ENCODE results near the gene NCBP3. TPM values are rescaled to one million over a fixed set of nuclear protein-coding genes. Genes with fewer than 3 reads are reported as not detected.

NCBP3 gene
- total and polyA plus RNA-seq, 2 of the 4 experiments (the other 2 are of a cell fraction): 10.8 to 13.5 TPM

- H3K14ac ChIP-seq (replicated peaks; ENCODE audit: low read depth, low read length): no peak overlapping the region
- H3K9me1 ChIP-seq (ENCODE audit: insufficient read depth, low read length): peaks cover 4% of the 10 kb centered on the region; the same call in 1 of the 2 replicates
- H3K9me3 ChIP-seq (ENCODE audit: control insufficient read depth, insufficient read depth, low read length): peaks cover 7% of the 10 kb centered on the region
- H3K9ac ChIP-seq (ENCODE audit: low read depth, low read length): no peak overlapping the region
- ATAC-seq (ENCODE audit: low read depth) (no peak), DNase-seq (no peak)
- no peaks in the 10 kb centered on the region for H4K20me1 ChIP-seq (ENCODE audit: insufficient read depth, low read length)
- H3K56ac ChIP-seq (ENCODE audit: extremely low read depth, insufficient read depth, low read length): no peak overlapping the region
- no peak overlapping the region for H4K91ac ChIP-seq (ENCODE audit: insufficient read depth, low read depth, low read length)
- H2BK120ac ChIP-seq (ENCODE audit: low read depth, low read length): no peak overlapping the region
- WGBS, 2 experiments (ENCODE audit: extremely low coverage in 2 of 2, insufficient read length in 1 of 2): no CpG with 5 or more reads among the region's 8 CpGs
- H4K5ac ChIP-seq (ENCODE audit: low read depth, low read length): no peak overlapping the region
- H3K27ac ChIP-seq (ENCODE audit: insufficient read depth, low read length): no peak overlapping the region
- H2BK20ac ChIP-seq (ENCODE audit: low read depth, low read length): no peak overlapping the region
- no peak for TF ChIP-seq SMC3 (IDR thresholded peaks at IDR 0.05; ENCODE audit: low read depth, low read length)
- TF ChIP-seq USF2 (IDR thresholded peaks at IDR 0.05; ENCODE audit: low read depth, low read length): no peak
- TF ChIP-seq RFX5 (IDR thresholded peaks at IDR 0.05; ENCODE audit: low read depth, low read length): no peak
- TF ChIP-seq NFE2L2 (IDR thresholded peaks at IDR 0.05; ENCODE audit: low read depth, low read length): no peak
- TF ChIP-seq RCOR1 (IDR thresholded peaks at IDR 0.05; ENCODE audit: insufficient replicate concordance, low read length): no peak
- no peak for TF ChIP-seq POLR2A (IDR thresholded peaks at IDR 0.05; ENCODE audit: low read depth, low read length)
- TF ChIP-seq ELK1 (IDR thresholded peaks at IDR 0.05; ENCODE audit: borderline replicate concordance, low read depth, low read length): no peak
- no peak for TF ChIP-seq FOS (IDR thresholded peaks at IDR 0.05; ENCODE audit: low read depth, low read length)
- TF ChIP-seq BHLHE40 (IDR thresholded peaks at IDR 0.05; ENCODE audit: low read depth, low read length): no peak
- TF ChIP-seq CHD1 (IDR thresholded peaks at IDR 0.05; ENCODE audit: low read depth, low read length): no peak
- no peak for TF ChIP-seq CTCF (conservative IDR thresholded peaks at IDR 0.05; ENCODE audit: low read depth, low read length)
- no peak for TF ChIP-seq MAZ (IDR thresholded peaks at IDR 0.05; ENCODE audit: borderline replicate concordance, low read depth, low read length)
- TF ChIP-seq MAFK (IDR thresholded peaks at IDR 0.05; ENCODE audit: low read depth, low read length): no peak
- no peak for TF ChIP-seq MXI1 (IDR thresholded peaks at IDR 0.05; ENCODE audit: borderline replicate concordance, low read depth, low read length)
- no peak for TF ChIP-seq RAD21 (IDR thresholded peaks at IDR 0.05; ENCODE audit: low read length)
- no peak for TF ChIP-seq CEBPB (IDR thresholded peaks at IDR 0.05; ENCODE audit: low read depth, low read length)
- ChIA-PET CTCF (no interaction called here), POLR2A (ENCODE audit: unreplicated experiment) (no interaction called here)
- H2BK15ac ChIP-seq (ENCODE audit: low read depth, low read length): no peak overlapping the region
- intact Hi-C loops (cut with micrococcal nuclease): no loop called here
- H4K8ac ChIP-seq (ENCODE audit: low read depth in 2 of 2, low read length in 2 of 2): no peak overlapping the region
- dilution Hi-C loops (cut with HindIII; ENCODE audit: low sequenced_read_pairs, unreplicated experiment): no loop called here
- H3K4ac ChIP-seq (ENCODE audit: low read depth, low read length): no peak overlapping the region
- no peak overlapping the region for H3K4me3 ChIP-seq (ENCODE audit: insufficient read depth, low read depth, low read length)
- no peaks in the 10 kb centered on the region for H3K79me1 ChIP-seq (ENCODE audit: low read depth in 1 of 2, low read length in 2 of 2)
- no peak overlapping the region for H3K18ac ChIP-seq (ENCODE audit: low read depth, low read length)
- H3K4me2 ChIP-seq (ENCODE audit: low read depth, low read length): no peak overlapping the region
- no peaks in the 10 kb centered on the region; the same call in 1 of the 2 replicates for H3K27me3 ChIP-seq (ENCODE audit: control insufficient read depth, insufficient read depth, low read length)
- H3K36me3 ChIP-seq (ENCODE audit: control insufficient read depth, insufficient read depth, low read length): no peaks in the 10 kb centered on the region
- H3K4me1 ChIP-seq (ENCODE audit: control insufficient read depth, insufficient read depth, low read length): peaks cover 9% of the 10 kb centered on the region; the same call in 1 of the 2 replicates
- H2AK9ac ChIP-seq (replicated peaks; ENCODE audit: low read depth, low read length, poor library complexity): no peak overlapping the region
- H3K23ac ChIP-seq (ENCODE audit: low read depth, low read length): no peak overlapping the region
- no TSS peak for BruUV-seq (replicated peaks)
- H2AFZ ChIP-seq (replicated peaks; ENCODE audit: low read length, poor library complexity): no peak overlapping the region
- no peak overlapping the region for H2BK5ac ChIP-seq (ENCODE audit: low read depth, low read length, poor library complexity, severe bottlenecking)
- no peak overlapping the region for H2AK5ac ChIP-seq (ENCODE audit: low read depth, low read length)
- in situ Hi-C loops (cut with MboI; ENCODE audit: low sequenced_read_pairs): no loop called here
Measured at GRCh38 chr17:3770466-3770865, 75.6 kb downstream of the NCBP3 start.

Measured in IMR-90 (cell line).